HEK293T (cell line): ENCODE measurements around the gene SCTR.

Experiments used
- BHLHE40 ChIP-seq: fragments of 450-650 bp; IDR thresholded peaks from 2 replicates; pipeline ENCODE4 v1.6.1; 2016; ENCODE audit warnings: mild to moderate bottlenecking, moderate library complexity, borderline replicate concordance
- FOXA1 ChIP-seq: fragments of 450-650 bp; IDR thresholded peaks from 2 replicates; pipeline ENCODE4 v1.6.1; 2016; ENCODE audit warnings: mild to moderate bottlenecking
- FOXK2 ChIP-seq: fragments of 450-650 bp; IDR thresholded peaks from 2 replicates; pipeline ENCODE4 v1.6.1; 2016; ENCODE audit warnings: mild to moderate bottlenecking
- SUZ12 ChIP-seq: fragments of 450-650 bp; IDR thresholded peaks from 2 replicates; pipeline ENCODE4 v1.6.1; 2016; ENCODE audit warnings: mild to moderate bottlenecking

- no peak for TF ChIP-seq SUZ12
- TF ChIP-seq FOXK2 = no peak
- TF ChIP-seq BHLHE40 = no peak
- TF ChIP-seq FOXA1 = no peak
These were observed 2.7 kb downstream of the SCTR start for GRCh38 chr2:119521433-119522050.
